Endometrium (tissue), 2 donors: ENCODE measurements around the gene ZBTB7C.

Source experiments
- FAIRE-seq: peaks from 2 replicates; lab custom pipeline; 2012; peaks lifted over from hg19 to GRCh38; lab: Jason Lieb, UNC
- donor health status: control.
- donor health status: control.

ZBTB7C gene

GRCh38 chr18:48252525-48252924 is 156.7 kb downstream of the ZBTB7C start:
- FAIRE-seq = no peak

GRCh38 chr18:48250918-48251317 is 158.3 kb downstream of the ZBTB7C start:
- no peak for FAIRE-seq

- no peak for FAIRE-seq
Measured at GRCh38 chr18:48250362-48250907, 158.7 kb downstream of the ZBTB7C start.

GRCh38 chr18:48249854-48250253 is 159.3 kb downstream of the ZBTB7C start:
- no peak for FAIRE-seq

GRCh38 chr18:48244530-48244929 is 164.7 kb downstream of the ZBTB7C start:
- no peak for FAIRE-seq

- FAIRE-seq = no peak
Measured at GRCh38 chr18:48238636-48239035, 170.5 kb downstream of the ZBTB7C start.

GRCh38 chr18:48238206-48238605 is 171.0 kb downstream of the ZBTB7C start:
- FAIRE-seq = no peak

GRCh38 chr18:48236822-48237221 is 172.4 kb downstream of the ZBTB7C start:
- FAIRE-seq = no peak

GRCh38 chr18:48230467-48231113 is 178.6 kb downstream of the ZBTB7C start:
- FAIRE-seq = no peak

GRCh38 chr18:48229552-48229981 is 179.6 kb downstream of the ZBTB7C start:
- FAIRE-seq = no peak

- no peak for FAIRE-seq
Measured at GRCh38 chr18:48228841-48229240, 180.3 kb downstream of the ZBTB7C start.

- no peak for FAIRE-seq
Measured at GRCh38 chr18:48228301-48228715, 180.9 kb downstream of the ZBTB7C start.

- no peak for FAIRE-seq
Measured at GRCh38 chr18:48227206-48227605, 182.0 kb downstream of the ZBTB7C start.

GRCh38 chr18:48226401-48226800 is 182.8 kb downstream of the ZBTB7C start:
- FAIRE-seq = no peak

- no peak for FAIRE-seq
Measured at GRCh38 chr18:48222118-48222517, 187.1 kb downstream of the ZBTB7C start.

- FAIRE-seq = no peak
Measured at GRCh38 chr18:48219810-48220499, 189.2 kb downstream of the ZBTB7C start.

GRCh38 chr18:48219037-48219809 is 190.0 kb downstream of the ZBTB7C start:
- no peak for FAIRE-seq

GRCh38 chr18:48218285-48219022 is 190.7 kb downstream of the ZBTB7C start:
- FAIRE-seq = no peak

- FAIRE-seq = no peak
Measured at GRCh38 chr18:48217258-48218250, 191.6 kb downstream of the ZBTB7C start.

GRCh38 chr18:48216639-48217257 is 192.4 kb downstream of the ZBTB7C start:
- no peak for FAIRE-seq
